Activated T-cell treated with anti-CD3 and anti-CD28 coated beads for 1 hour (primary cell): ENCODE measurements around the gene EXOC3.
"Not testable (repeated sequence)": the region's sequence is repeated elsewhere in the genome, so short reads cannot be mapped to it uniquely, and the experiment has no call there.

Source experiments
- DNase-seq: peaks from one replicate; pipeline ENCODE4 v3.0.0-alpha.2; 2020; ENCODE audit warnings: low read depth

EXOC3 gene

DNA sequence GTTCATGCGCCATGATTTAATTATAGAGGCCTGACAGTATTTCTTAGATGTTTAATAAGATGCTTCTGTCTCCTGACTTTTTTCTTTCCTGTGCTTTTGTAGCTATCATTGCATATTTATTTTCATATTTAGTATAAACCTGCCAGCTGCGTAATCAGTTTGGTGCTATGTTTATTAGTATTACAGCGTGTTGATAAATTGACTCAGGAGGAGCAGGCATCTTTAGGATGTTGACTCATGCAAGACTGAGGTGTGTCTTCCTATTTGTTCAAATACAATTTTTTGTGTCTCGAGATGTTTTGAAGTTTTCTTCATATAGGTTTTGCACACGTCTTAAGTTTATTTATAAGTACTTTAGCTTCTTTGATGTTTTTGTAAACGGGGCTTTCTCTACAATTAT lies 35.9 kb upstream of the EXOC3 start:
- DNase-seq = no peak

DNA sequence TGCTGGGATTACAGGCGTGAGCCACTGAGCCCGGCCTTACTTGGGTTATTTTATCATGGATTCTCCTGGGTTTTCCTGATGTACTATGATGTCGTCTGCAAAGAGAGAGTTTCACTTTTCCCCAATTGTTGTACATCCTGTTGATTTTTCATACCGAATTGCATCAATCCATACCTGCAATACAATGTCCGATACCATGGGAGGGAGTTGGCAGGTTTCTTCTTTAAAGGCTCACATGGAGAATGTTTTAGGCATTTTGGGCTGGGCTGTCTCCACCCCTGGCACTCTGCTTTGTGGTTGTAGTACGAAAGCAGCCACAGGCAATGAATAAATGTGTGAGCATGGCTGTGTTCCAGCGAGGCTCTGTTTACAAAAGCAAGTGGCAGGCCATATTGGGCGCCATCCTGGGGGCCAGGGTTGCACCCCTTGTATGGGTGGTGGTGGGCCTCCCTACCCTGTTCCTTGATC lies 35.1 kb upstream of the EXOC3 start:
- no peak for DNase-seq

DNA sequence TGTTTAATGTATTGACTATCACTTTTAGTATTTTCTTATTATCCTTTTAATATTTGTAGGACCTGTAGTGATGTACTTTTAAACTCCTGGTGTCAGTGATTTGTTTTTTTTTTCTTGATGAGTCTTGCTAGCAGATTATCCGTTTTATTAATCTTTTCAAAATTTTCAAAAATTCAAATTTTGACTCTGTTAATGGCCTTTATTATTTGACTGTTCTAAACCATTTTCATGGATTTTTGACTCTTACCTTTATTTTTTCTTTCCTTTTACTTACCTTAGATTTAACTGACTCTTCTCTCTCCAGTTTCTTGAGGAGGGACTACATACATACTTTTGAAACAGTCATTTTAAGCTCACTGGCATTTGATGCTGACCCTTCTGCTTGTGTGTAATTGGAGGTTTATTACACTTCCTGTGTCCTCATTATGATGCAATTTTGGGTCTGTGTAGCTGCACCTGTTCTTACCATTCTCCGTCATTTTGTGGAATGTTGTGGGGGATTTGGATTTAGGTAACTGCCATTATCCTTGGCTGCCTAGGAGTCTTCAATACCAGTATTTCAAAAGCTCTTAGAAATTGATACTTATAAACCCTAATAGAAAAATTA lies 32.0 kb upstream of the EXOC3 start:
- DNase-seq = no peak

DNA sequence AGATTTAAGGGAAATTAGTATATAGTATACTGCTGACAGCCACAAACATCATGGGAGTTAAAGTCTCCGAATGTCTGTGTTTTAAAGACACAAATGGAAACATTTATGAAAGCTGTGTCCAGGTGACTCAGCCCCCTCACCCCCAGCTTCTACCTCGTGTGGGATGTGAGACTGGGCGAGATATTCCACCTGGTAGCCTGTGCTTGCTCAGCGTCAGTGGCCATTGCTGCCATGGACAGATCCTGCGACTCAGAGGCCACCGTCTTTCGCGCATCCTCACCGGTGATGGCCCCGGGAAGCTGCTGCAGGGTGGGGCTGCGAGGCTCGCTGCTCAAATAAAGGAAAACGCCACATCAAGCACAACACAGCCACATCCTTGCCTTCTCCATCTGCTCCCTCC lies 31.2 kb upstream of the EXOC3 start:
- no peak for DNase-seq

DNA sequence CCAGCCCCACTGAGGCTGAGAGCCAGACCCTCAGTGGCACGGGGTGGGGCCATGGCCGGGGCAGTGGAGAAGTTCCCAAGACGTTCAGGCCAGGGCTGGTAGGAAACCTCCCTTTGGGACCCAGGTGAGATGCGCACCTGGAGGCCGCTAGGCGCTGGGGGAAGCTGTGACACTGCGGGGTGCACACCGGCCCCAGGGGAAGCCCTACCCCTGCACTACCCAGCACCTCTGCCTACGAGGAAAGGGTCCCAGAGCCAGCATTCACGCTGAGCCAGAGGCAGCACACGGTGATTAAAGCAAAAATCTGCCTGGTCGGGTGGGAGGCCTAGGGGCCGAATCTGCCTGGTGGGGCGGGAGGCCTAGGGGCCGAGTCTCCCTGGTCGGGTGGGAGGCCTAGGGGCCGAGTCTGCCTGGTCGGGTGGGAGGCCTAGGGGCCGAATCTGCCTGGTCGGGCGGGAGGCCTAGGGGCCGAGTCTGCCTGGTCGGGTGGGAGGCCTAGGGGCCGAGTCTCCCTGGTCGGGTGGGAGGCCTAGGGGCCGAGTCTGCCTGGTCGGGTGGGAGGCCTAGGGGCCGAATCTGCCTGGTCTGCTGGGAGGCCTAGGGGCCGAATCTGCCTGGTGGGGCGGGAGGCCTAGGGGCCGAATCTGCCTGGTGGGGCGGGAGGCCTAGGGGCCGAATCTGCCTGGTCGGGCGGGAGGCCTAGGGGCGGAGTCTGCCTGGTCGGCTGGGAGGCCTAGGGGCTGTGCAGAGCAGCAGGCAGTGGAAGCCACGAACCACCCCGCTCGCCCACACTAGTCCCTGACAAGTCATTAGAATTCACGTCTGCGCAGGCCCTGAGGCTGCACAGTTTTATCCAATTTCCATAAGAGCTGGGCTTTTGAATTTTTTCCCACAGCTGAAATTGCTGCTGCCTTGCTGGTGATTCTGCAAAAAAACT lies 27.7 kb upstream of the EXOC3 start:
- not testable (repeated sequence) for DNase-seq

DNA sequence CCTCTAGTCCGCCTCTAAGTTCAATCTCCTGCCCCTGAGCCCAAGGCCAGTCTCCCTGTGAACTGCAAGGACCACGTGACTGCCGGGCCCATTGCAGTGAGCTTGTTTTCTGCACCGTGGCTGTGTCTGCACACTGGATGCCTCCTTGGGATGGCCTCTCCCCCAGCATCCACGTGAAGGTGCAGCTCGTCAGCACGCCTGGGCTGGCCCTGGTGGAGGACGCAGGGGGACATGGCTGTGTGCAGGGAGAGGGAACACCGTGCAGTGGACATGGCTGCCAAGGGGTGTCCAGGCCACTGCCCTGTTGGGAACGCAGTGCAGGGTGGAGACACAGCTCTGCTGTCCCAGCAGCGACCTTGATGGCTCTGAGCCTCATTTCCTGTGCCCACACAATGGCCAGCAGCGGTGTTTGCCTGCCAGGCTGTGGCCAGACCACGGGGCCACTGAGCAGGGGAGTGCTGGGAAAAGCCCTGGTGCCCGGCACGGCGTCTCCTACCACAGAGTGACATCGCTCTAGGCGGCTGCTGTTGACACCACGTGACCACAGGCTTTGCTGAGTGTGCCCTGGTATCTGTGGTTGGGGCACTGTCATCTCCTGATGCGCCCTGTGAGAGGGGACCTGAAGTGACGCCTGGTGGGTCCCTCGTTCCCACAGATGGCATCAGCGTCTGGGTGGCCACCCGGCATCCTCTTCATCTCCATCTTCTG lies 26.9 kb upstream of the EXOC3 start:
- no peak for DNase-seq

DNA sequence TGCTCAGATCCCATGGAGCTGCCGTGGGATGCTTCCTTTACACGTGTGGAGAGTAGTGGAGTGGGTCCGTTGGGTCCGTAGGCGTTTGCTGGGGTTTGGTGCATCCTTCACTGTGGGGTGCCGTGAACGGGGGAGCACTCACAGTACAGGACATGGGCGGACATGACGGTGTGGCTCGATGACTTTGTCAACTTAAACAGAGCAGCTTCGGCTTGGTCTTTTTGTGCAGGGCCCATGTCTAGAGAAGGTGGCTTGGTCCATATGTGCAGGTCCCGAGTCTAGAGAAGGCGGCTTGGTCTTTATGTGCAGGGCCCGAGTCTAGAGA lies 26.4 kb upstream of the EXOC3 start:
- DNase-seq = no peak

DNA sequence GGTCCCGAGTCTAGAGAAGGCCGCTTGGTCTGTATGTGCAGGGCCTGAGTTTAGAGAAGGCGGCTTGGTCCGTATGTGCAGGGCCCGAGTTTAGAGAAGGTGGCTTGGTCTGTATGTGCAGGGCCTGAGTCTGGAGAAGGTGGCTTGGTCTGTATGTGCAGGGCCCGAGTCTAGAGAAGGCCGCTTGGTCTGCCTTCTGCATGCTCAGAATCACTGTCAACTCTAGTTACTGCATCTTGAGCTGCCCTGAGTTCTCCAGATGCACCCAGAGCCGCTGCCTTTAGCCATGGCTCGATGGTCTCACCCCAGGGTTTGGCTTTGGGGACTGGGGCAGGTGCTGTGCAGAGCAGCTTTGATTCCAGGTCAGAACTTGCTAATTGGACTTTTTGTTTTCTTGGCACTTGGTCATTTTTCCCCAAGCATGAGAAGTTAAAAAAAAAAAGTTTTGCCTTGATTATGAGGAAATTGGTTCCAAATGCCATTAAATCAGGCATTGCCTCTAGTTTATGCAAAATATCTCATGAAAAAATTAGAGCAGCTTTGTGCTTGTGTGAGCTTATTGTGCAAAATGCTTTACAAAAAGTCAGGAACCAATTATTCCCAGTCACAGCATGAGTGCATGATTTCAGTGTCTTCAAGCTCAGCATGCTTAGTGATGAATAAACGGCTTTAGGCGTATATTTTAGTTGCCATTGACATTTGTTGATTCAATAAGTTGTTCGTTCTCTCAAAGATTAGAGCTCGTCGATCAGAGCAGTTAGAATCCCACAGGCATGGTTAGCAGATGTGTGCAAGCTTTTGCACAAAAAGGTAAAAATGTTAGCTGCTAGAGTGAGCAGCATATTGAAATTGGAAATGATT lies 25.4 kb upstream of the EXOC3 start:
- no peak for DNase-seq

DNA sequence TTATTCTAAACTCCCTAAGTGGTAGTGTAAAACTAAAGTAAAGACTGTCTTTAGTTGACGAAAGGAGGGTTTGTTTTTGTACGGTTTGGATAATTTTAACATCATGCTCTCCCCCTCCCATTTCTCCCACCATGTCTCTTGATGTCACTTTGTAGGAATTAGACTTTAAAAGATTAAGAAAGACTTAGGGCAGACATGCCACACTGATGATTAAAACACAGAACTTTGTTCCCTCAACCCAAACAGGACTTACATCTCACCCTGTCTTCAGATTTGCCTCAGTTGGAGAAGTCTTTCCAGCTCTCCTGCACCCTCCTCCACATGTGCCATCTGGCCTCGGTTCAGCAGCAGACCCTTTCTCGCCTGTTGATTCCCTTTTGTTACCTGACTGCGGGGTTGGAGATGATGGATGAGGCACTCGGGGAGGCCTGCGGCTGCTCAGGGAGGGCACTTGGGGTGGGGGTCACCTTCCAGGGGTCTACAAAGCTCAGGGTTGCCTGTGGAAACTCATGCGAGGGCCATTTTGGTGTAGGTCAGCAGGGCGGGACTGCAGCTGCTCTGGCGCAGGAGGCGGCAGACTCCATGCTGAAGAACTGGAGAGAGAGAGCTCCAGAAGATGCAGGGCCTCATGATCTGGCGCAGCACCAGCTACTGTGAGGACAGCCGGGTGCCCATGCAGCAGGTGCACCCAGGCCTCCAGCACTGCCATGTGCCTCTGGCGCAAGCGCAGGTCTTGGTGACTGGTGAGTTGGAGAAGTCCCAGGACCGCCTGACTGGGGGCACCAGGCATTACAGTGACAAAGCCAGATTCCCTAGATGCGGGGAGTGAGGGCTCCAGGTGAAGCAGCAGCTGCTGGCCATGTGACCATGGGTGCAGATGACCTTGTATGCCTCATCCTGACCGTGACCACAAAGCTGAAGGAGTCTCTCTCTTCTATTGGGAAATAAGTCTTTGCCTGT lies 24.5 kb upstream of the EXOC3 start:
- no peak for DNase-seq

DNA sequence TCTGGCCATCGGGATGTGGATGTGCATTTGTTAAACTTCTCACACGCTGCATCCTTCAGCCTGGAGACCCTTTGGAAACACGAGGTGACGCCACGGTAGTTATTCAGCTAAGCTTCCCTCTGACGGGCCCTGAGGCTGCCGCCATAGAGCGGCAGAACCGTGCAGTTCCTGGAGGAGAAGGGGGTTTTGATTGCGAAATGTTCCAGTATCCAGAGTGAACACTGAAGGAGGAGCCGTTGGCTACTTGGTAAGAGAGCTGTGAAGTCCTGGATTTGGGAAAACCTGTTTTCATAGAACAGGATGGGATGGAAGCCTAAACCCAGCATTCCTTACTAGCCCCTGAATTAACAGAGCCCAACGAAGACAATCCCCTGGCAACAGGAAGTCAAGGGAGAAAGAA lies 23.0 kb upstream of the EXOC3 start:
- DNase-seq = no peak

DNA sequence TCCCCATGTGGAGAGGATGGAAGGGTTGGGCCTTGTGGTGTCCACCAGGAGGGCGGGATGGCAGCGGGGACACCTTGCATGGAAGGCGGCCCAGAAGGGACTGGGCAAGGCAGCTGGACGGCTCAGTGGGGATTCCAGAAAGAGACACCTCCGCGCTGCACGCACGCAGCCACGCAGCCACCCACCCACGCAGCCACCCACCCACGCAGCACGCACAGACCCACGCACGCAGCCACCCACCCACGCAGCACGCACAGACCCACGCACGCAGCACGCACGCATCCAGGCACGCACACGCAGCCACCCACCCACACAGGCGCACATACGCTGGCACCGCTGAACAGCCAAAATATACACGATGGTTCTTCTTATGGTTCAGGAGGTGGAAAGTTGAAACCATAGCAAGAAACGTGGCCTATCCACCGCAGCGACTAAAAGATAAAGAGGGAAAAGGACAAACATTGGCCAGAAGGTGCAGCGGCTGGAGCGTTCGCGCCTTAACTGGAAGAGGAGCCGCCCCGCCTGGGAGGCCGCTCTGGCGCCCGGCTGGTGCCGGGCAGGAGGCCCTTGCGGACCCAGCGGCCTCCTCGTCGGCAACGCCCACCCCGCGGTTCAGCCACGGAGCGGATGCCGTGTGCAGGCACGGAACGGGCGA lies 22.2 kb upstream of the EXOC3 start:
- DNase-seq = no peak

DNA sequence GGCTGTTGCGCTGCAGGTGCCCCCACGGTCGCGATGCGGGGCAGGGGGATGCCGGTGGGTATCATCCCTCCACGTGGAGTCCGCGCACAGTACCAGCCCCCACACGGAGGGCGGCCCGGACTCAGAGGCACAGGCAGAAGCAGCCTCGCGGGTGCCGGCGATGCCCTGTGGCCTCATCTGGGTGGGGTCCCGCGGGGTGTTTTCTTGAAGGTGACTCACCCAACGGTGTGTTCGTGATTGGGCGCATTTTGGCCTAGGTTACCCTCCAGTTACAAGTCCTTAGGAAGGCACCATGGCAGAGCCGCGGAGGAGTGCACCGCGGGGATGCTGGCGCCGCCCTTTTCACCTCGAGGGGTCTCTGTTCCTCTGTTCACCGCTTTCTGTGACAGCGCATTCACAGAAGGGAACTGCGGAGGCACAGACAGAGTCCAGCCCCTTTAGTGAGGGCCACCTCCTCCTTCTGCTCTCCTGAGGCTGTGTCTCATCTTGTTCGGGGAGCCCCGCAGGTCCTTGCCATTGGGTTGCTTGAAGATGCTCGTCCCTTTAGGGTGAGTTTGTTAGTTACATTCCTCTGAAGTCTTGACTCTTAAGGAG lies 21.6 kb upstream of the EXOC3 start:
- DNase-seq = no peak

DNA sequence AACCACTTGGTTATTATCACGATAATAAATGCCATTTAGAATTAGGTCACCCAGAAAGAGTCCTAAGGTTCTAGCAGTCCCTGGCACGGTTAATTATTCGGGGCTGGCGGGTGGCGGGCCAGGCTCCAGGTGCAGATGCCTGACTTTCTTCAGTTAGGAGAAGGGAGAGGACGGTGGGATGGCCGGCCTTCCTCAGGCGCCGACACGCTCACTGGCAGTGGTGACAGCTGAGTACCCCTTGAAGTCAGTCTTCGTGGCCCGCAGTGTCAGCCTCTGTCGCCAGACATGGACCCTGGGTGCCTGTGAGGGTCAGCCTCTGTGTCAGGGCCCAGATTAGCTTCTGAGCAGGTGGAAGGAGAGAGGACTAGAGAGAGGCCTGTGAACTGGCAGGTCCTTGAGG lies 21.1 kb upstream of the EXOC3 start:
- DNase-seq = no peak

DNA sequence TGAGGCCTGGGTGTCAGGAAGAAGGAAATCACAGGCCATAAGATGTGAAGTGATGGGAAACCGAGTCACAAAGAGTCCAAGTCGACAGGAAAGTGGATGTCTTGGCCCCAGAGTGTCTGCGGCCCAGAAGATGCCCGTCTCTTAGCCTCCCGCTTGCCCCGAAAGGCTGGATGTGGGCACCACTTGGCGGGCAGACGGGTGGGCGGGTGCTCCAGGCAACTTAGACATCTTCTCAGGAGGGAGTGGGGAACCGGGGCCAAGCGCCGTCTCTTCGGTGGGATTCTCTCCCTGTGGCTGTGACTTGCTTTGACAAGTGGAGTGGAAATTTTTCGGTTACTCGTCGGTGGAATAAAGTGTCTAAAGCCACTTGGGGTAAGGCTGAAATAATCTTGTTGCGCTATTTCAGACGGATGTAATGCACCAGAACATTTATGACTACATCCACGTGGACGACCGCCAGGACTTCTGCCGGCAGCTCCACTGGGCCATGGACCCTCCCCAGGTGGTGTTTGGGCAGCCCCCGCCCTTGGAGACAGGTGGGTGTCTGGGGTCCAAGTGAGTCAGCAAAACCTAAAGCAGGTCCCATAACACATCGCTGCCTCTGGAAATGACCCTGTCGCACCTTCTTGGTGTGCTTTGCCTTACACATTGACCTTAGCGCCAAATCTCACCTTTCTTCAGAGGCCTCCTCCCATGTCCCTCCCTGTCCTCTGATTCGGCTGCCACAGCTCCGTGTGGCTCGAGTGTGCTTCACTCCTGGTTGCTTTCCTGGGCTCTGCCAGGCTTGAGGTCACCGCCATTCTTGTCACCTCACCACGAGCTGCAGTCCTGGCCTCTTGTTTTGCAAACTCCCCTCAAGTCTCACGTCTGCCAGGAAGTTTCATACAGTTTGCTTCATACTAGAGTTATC lies 20.4 kb upstream of the EXOC3 start:
- DNase-seq = no peak

DNA sequence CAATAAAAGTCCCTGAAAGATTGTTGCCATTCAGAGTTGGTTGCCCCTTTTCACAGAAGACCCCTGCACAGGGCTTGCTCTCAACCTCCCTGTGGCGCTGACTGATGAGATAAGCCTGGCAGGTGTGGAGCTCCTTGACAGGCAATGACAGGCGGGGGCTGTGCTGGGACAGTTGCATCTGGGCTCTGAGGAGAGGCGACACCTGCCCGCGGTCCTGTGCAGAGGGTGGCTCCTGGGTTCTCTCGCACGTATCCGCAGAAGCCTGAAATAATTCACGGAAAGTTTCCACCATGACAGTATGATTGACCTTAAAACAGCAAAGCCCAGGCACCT lies 19.8 kb upstream of the EXOC3 start:
- no peak for DNase-seq

DNA sequence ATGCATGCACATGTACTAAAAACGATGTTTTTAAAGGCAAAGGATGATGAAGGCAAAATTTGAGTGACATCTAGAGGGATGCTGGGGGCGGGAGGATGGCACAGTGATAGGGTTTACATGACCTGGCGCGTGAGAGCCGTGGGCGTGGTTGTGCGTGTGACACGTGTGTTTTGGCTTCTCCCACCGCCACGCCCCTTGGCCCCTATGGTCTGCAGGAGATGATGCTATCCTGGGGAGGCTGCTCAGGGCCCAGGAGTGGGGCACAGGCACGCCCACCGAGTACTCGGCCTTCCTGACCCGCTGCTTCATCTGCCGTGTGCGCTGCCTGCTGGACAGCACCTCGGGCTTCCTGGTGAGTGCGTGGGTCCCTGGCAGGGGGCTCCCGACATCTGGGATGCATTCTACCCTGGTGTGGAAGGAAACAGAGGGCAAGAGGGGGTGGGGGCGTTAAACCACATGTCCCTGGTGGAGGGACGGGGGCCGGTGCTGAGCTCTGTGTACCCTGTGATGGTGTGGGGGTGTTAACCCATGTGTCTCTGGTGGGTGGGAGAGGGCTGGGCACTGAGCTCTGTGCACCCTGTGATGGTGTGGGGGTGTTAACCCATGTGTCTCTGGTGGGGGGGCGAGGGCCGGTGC lies 19.2 kb upstream of the EXOC3 start:
- DNase-seq = no peak

DNA sequence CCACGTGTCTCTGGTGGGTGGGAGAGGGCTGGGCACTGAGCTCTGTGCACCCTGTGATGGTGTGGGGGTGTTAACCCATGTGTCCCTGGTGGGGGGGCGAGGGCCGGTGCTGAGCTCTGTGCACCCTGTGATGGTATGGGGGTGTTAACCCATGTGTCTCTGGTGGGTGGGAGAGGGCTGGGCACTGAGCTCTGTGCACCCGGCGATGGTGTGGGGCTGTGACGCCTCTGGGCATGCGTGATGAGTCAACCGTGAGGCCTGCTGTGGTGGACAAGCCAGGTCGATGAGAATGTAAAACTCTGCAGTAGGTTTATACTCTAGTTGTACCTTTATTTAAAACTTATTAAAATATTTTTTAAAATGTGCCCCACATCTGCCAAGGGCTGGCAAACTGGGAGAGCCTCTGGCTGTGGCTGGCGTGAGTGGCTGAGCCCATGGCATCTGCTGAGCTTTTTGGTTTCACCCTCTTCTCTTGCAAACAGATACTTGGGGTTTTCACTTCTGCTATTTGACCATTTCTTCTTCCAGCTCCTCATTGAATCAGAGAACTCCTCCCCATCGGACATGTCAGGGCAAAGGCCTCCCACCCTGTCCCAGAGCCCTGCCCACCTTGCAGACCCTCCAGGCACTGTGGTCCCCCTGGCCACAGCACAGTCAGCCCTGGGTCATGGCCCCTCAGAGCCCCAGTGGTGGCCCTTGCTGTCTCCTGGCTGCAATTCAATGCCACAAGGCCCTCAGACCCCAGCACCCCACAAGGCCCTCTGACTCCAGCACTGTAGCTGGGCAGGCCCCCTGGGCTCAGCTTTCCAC lies 18.5 kb upstream of the EXOC3 start:
- no peak for DNase-seq

DNA sequence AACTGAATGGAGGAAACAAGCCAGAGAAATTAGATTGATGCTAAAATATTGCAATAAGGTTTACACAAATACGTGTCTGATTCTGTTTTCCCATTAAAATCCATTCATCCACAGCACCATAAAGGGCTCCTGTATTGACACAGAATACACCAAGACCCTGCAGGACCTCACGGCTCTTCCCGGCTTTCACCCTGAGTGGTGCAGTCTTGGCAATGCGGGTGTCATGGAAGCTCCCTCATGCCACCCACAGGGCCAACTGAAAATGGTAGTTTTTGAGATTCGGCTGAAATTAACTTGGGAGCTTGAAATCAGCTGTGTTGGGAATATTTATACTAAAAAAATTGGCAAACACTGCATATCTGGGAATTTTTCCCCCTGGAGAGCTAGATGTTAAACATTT lies 17.3 kb upstream of the EXOC3 start:
- DNase-seq = no peak
